HepG2 (cell line): Measurements from ENCODE around the gene FANCL. TPM values are rescaled to one million over a fixed set of nuclear protein-coding genes. Genes with fewer than 3 reads are reported as not detected.
A peak's percentile ranks its signal among the peaks of the same experiment; 100 is the strongest.

Source experiments
- DNMT1 ChIP-seq: sonication (generic); formaldehyde crosslinking; IDR thresholded peaks from 2 replicates; pipeline ENCODE4 v1.5.1; 2020; ENCODE audit warnings: mild to moderate bottlenecking, missing genetic modification reagents
- FIP1L1 ChIP-seq: fragments of 200-400 bp; formaldehyde crosslinking; IDR thresholded peaks from 2 replicates; pipeline ENCODE4 v1.6.1; 2018; ENCODE audit warnings: low read depth, mild to moderate bottlenecking, low read length, moderate library complexity, borderline replicate concordance; ENCODE audit not compliant: insufficient read depth
- FOXA1 ChIP-seq, 2 experiments: fragments of 450-650 bp in 1 of 2; sonication (generic) in 1 of 2; formaldehyde crosslinking in 1 of 2; IDR thresholded peaks; 2 replicates each; pipeline versions ENCODE4 v1.4.0 to v1.6.1; 2016 to 2020; ENCODE audit warnings: missing genetic modification reagents in 1 of 2
- FOXK1 ChIP-seq: sonication (generic); formaldehyde crosslinking; IDR thresholded peaks from 2 replicates; pipeline ENCODE4 v1.4.0; 2020; ENCODE audit warnings: low read depth, missing genetic modification reagents, borderline replicate concordance
- HMGXB3 ChIP-seq: sonication (generic); formaldehyde crosslinking; IDR thresholded peaks from 2 replicates; pipeline ENCODE4 v1.4.0; 2020; ENCODE audit warnings: missing genetic modification reagents, borderline replicate concordance
- MAZ ChIP-seq, 2 experiments: sonication (generic) in 1 of 2; formaldehyde crosslinking in 1 of 2; IDR thresholded peaks; 2 replicates each; pipeline versions ENCODE4 v1.5.0 to v1.6.1; 2012 to 2020; ENCODE audit warnings: low read depth in 2 of 2, mild to moderate bottlenecking in 2 of 2, borderline replicate concordance in 1 of 2, improper control_type of control experiment in 1 of 2, low read length in 1 of 2, missing genetic modification reagents in 1 of 2, moderate library complexity in 1 of 2
- NCOA1 ChIP-seq: sonication (generic); formaldehyde crosslinking; IDR thresholded peaks from 2 replicates; pipeline ENCODE4 v1.9.0; 2021; ENCODE audit warnings: missing genetic modification reagents
- RNF2 ChIP-seq: fragments of 450-650 bp; conservative IDR thresholded peaks from 2 replicates; pipeline ENCODE4 v1.6.1; 2016; ENCODE audit warnings: low read depth
- THYN1 ChIP-seq: sonication (generic); formaldehyde crosslinking; IDR thresholded peaks from 2 replicates; pipeline ENCODE4 v1.8.1; 2023; ENCODE audit warnings: low read depth, mild to moderate bottlenecking, moderate library complexity, missing genetic modification reagents, borderline replicate concordance
- UBTF ChIP-seq: sonication (generic); formaldehyde crosslinking; IDR thresholded peaks from 2 replicates; pipeline ENCODE4 v1.4.0; 2020; ENCODE audit warnings: mild to moderate bottlenecking, missing genetic modification reagents
- ZNF34 ChIP-seq: sonication (generic); formaldehyde crosslinking; IDR thresholded peaks from 2 replicates; pipeline ENCODE4 v1.4.0; 2020; ENCODE audit warnings: mild to moderate bottlenecking, missing genetic modification reagents, borderline replicate concordance
- ZNF407 ChIP-seq: sonication (generic); formaldehyde crosslinking; IDR thresholded peaks from one replicate; pipeline ENCODE4 v1.5.1; 2020; ENCODE audit warnings: mild to moderate bottlenecking, missing genetic modification reagents; ENCODE audit errors: not compliant biosample characterization
- ZNF556 ChIP-seq: sonication (generic); formaldehyde crosslinking; IDR thresholded peaks from 2 replicates; pipeline ENCODE4 v1.4.0; 2020; ENCODE audit warnings: mild to moderate bottlenecking, missing genetic modification reagents, borderline replicate concordance
- ZNF678 ChIP-seq: sonication (generic); formaldehyde crosslinking; IDR thresholded peaks from 2 replicates; pipeline ENCODE4 v1.4.0; 2020; ENCODE audit warnings: mild to moderate bottlenecking, missing genetic modification reagents
- polyA plus RNA-seq, 8 experiments: library from polyadenylated mRNA; depleted of rRNA in 3 of 8; stranded (reverse) in 7 of 8; unstranded in 1 of 8; fragments of >200 nt; fragmentation: Illumina TruSeq in 4 of 8; extraction: Trizol in 4 of 8; gene quantifications; 2 replicates each; pipeline versions ENCODE4 v1.2.1 to v1.2.3, GENCODE V29; 2011 to 2016; ENCODE audit warnings: low read depth in 4 of 8, missing spikeins in 1 of 8, mixed read lengths in 1 of 8; ENCODE audit not compliant: insufficient read depth in 1 of 8
- total RNA-seq, 5 experiments: library from RNA; depleted of rRNA; stranded (reverse); fragments of >200 nt; fragmentation: Illumina TruSeq; extraction: Trizol; gene quantifications; 2 replicates each; pipeline ENCODE4 v1.2.3, GENCODE V29; 2016; ENCODE audit warnings: low read depth in 1 of 5

FANCL gene
- total and polyA plus RNA-seq, 2 of the 13 experiments (the other 11 are each of a cell fraction or from before 2014, with no cell fraction given): 40.7 to 66.8 TPM

GRCh38 chr2:58241546-58241864, 380 bp upstream of the FANCL start (continued):
- TF ChIP-seq NCOA1 (CRISPR knock-in tag) (peak; percentile 74; the same call in 1 of the 2 replicates), ZNF678 (CRISPR knock-in tag) (no peak), ZNF34 (CRISPR knock-in tag) (no peak), ZNF556 (CRISPR knock-in tag) (0 out of 2 replicates have a peak, but pooled peaks have one; percentile 12), DNMT1 (CRISPR knock-in tag) (0 out of 2 replicates have a peak, but pooled peaks have one; percentile 7), FIP1L1 (no peak), UBTF (CRISPR knock-in tag) (no peak), MAZ (IDR thresholded peaks at IDR 0.05; ENCODE audit: borderline replicate concordance, low read depth, low read length) (no peak), MAZ (CRISPR knock-in tag; IDR thresholded peaks at IDR 0.05; ENCODE audit: low read depth) (no peak), HMGXB3 (CRISPR knock-in tag) (no peak), FOXA1 (IDR thresholded peaks at IDR 0.05) (no peak), FOXA1 (CRISPR knock-in tag; IDR thresholded peaks at IDR 0.05) (no peak), FOXK1 (no peak), RNF2 (peak; percentile 19; the same call in 1 of the 2 replicates), THYN1 (CRISPR knock-in tag) (peak; percentile 21; the same call in 1 of the 2 replicates), ZNF407 (CRISPR knock-in tag) (no peak)
